ENCODE measurements around the gene PTCHD1. TPM values are rescaled to one million over a fixed set of nuclear protein-coding genes. Genes with fewer than 3 reads are reported as not detected.

Gene PTCHD1
- total and polyA plus RNA-seq, 10 donors = 0.07 to 0.89 (median 0.42) TPM

- Histone ChIP-seq H3K4me3 (no peak overlapping the region), H3K4me1 (no peaks in the 10 kb centered on the region), H3K36me3 (no peaks in the 10 kb centered on the region), H3K27me3 (replicated peaks in 1 of 7) (no peaks in the 10 kb centered on the region), H3K27ac (no peak overlapping the region), H3K9me3 (no peaks in the 10 kb centered on the region)
- TF ChIP-seq CTCF (IDR thresholded peaks at IDR 0.05 in 8 of 11, conservative IDR thresholded peaks at IDR 0.05 in 3 of 11) = no peak
- no peak for TF ChIP-seq POLR2A (IDR thresholded peaks at IDR 0.05)
- no peak for TF ChIP-seq POLR2AphosphoS5 (IDR thresholded peaks at IDR 0.05)
- DNase-seq = no peak
- intact Hi-C loops (cut with DNase I; ENCODE audit: low total_unique reads) = no loop called here
- WGBS, 5 donors = 65 to 69% (median 67%) methylated on average over 5 of the region's 5 CpGs
These were observed 52.1 kb downstream of the PTCHD1 start for GRCh38 chrX:23386726-23387125.

GRCh38 chrX:23387550-23388184 lies 53.0 kb downstream of the PTCHD1 start:
- Histone ChIP-seq H3K27ac (no peak overlapping the region), H3K9me3 (no peaks in the 10 kb centered on the region), H3K4me1 (no peaks in the 10 kb centered on the region), H3K27me3 (replicated peaks in 1 of 7) (no peaks in the 10 kb centered on the region), H3K4me3 (no peak overlapping the region), H3K36me3 (no peaks in the 10 kb centered on the region)
- no peak for DNase-seq
- no peak for TF ChIP-seq CTCF (IDR thresholded peaks at IDR 0.05 in 8 of 11, conservative IDR thresholded peaks at IDR 0.05 in 3 of 11)
- TF ChIP-seq POLR2A (IDR thresholded peaks at IDR 0.05) = no peak
- TF ChIP-seq POLR2AphosphoS5 (IDR thresholded peaks at IDR 0.05) = no peak
- intact Hi-C loops (cut with DNase I; ENCODE audit: low total_unique reads) = no loop called here
- WGBS, 5 donors = 75 to 83% (median 78%) methylated on average over 6 of the region's 6 CpGs

GRCh38 chrX:23389196-23389792 lies 54.6 kb downstream of the PTCHD1 start:
- DNase-seq = no peak
- TF ChIP-seq POLR2AphosphoS5 (IDR thresholded peaks at IDR 0.05) (no peak), CTCF (IDR thresholded peaks at IDR 0.05 in 8 of 11, conservative IDR thresholded peaks at IDR 0.05 in 3 of 11) (no peak), POLR2A (IDR thresholded peaks at IDR 0.05) (no peak)
- intact Hi-C loops (cut with DNase I; ENCODE audit: low total_unique reads) = no loop called here
- Histone ChIP-seq H3K36me3 (no peaks in the 10 kb centered on the region), H3K27ac (no peak overlapping the region), H3K4me3 (no peak overlapping the region), H3K4me1 (no peaks in the 10 kb centered on the region), H3K9me3 (no peaks in the 10 kb centered on the region), H3K27me3 (replicated peaks in 1 of 7) (no peaks in the 10 kb centered on the region)
- WGBS, 5 donors = 65 to 88% (median 77%) methylated on average over 6 to 8 of the region's 8 CpGs

GRCh38 chrX:23390979-23391378 lies 56.3 kb downstream of the PTCHD1 start:
- intact Hi-C loops (cut with DNase I; ENCODE audit: low total_unique reads) = no loop called here
- no peaks in the 10 kb centered on the region for H3K36me3 ChIP-seq
- no peak overlapping the region for H3K4me3 ChIP-seq
- TF ChIP-seq POLR2A (IDR thresholded peaks at IDR 0.05) (no peak), CTCF (IDR thresholded peaks at IDR 0.05 in 8 of 11, conservative IDR thresholded peaks at IDR 0.05 in 3 of 11) (no peak), POLR2AphosphoS5 (IDR thresholded peaks at IDR 0.05) (no peak)
- no peaks in the 10 kb centered on the region for H3K4me1 ChIP-seq
- WGBS, 5 donors = 83 to 95% (median 86%) methylated on average over 11 of the region's 11 CpGs
- H3K27me3 ChIP-seq (replicated peaks in 1 of 7) = no peaks in the 10 kb centered on the region
- no peak for DNase-seq
- H3K9me3 ChIP-seq = no peaks in the 10 kb centered on the region
- no peak overlapping the region for H3K27ac ChIP-seq
